Effector memory CD8-positive, alpha-beta T cell (primary cell): ENCODE data around the gene SETD7.
"Not testable (repeated sequence)": the region's sequence is repeated elsewhere in the genome, so short reads cannot be mapped to it uniquely, and the experiment has no call there.

ENCODE experiments used
- ATAC-seq: fragments of 150-1000 bp; cut with Tn5 transposase; replicated peaks from 2 replicates; pipeline ENCODE4 v1.10.0; 2021; ENCODE audit warnings: mild to moderate bottlenecking, moderate library complexity
- DNase-seq, 3 experiments: peaks; one replicate each; pipeline ENCODE4 v3.0.0; 2021
- H3K27ac Mint-ChIP-seq, 2 donors: one replicate each; pipeline ENCODE4 v1.8.0; 2022; ENCODE audit warnings: mild to moderate bottlenecking in 2 of 2, mixed read lengths in 2 of 2, moderate library complexity in 2 of 2
- H3K27me3 Mint-ChIP-seq, 2 donors: one replicate each; pipeline ENCODE4 v1.8.0; 2022; ENCODE audit warnings: mixed read lengths in 2 of 2
- H3K36me3 Mint-ChIP-seq: one replicate; pipeline ENCODE4 v1.8.0; 2022; ENCODE audit warnings: mild to moderate bottlenecking, moderate library complexity, mixed read lengths; ENCODE audit not compliant: insufficient read depth
- H3K4me1 Mint-ChIP-seq, 2 donors: one replicate each; pipeline ENCODE4 v1.8.0; 2022; ENCODE audit warnings: low read depth in 2 of 2, mixed read lengths in 2 of 2
- H3K4me3 Mint-ChIP-seq, 2 donors: one replicate each; pipeline ENCODE4 v1.8.0; 2022; ENCODE audit warnings: mild to moderate bottlenecking in 2 of 2, mixed read lengths in 2 of 2, moderate library complexity in 2 of 2
- H3K9me3 Mint-ChIP-seq, 2 donors: one replicate each; pipeline ENCODE4 v1.8.0; 2022; ENCODE audit warnings: mixed read lengths in 2 of 2

Gene SETD7

DNA sequence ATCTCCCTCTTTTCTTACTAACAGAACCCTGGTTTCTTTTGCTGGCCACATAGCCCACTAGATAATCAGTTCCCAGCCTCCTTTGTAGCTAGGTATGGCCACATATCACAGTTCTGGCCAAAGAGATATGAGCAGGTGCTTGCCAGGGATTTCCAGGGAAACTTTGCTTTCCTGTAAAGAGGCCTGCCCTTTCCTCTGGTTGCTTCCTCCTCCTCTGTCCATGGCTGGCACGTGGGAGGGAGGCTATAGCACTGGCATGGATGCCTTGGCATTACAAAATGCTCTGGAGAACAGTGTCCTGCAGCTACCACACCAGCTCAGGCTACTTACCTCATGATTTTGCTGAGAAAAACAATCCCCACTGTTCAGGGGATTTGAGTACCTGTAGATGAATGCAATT, 74.6 kb downstream of the SETD7 start:
- Mint-ChIP-seq H3K9me3 (no peaks in the 10 kb centered on the region), H3K36me3 (peaks cover 13% of the 10 kb centered on the region), H3K4me3 (no peak overlapping the region), H3K4me1 (no peaks in the 10 kb centered on the region), H3K27ac (peak overlapping the region in 1 of 2 donors; percentile 46), H3K27me3 (no peaks in the 10 kb centered on the region)
- DNase-seq = no peak
- no peak for ATAC-seq

DNA sequence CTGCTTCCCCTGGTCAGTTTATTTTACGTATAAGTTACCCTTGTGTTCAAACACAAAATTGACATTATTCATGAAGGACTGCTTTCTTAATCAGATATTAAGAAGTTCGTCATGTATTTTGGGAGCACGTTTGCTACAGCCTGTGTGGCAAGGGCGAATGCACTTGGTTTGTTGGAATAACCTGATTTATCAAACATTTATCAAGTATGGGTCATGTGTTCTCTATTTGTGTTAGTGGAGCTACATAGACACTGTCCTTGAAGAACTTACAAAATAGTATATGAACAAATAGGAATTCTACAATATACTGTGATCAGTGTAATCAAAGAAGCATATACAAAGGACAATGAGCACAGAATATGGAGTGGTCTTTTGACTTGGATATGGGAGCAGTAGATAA, 79.7 kb downstream of the SETD7 start:
- Mint-ChIP-seq H3K27me3 (no peaks in the 10 kb centered on the region), H3K9me3 (no peaks in the 10 kb centered on the region), H3K27ac (no peak overlapping the region), H3K36me3 (peaks cover 28% of the 10 kb centered on the region), H3K4me1 (peaks cover 0 to 4% of the 10 kb centered on the region in 2 donors), H3K4me3 (no peak overlapping the region)
- no peak for ATAC-seq
- DNase-seq = no peak

DNA sequence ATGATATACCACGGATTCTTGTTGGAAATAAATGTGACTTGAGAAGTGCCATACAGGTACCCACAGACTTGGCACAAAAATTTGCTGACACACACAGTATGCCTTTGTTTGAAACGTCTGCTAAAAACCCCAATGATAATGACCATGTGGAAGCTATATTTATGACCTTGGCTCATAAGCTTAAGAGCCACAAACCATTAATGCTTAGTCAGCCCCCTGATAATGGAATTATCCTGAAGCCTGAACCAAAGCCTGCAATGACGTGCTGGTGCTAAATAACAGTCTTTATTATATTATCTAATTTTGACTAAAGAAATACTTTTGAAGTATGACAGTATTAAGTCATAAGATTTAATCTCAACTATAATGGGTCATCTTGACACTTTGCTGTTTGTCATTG, 83.2 kb downstream of the SETD7 start:
- ATAC-seq (no peak), DNase-seq (no peak)
- no peak overlapping the region for H3K4me3 Mint-ChIP-seq
- H3K36me3 Mint-ChIP-seq = peaks cover 24% of the 10 kb centered on the region
- no peaks in the 10 kb centered on the region for H3K27me3 Mint-ChIP-seq
- H3K27ac Mint-ChIP-seq = no peak overlapping the region
- H3K9me3 Mint-ChIP-seq = peaks cover 7% of the 10 kb centered on the region in 2 donors
- H3K4me1 Mint-ChIP-seq = peaks cover 18 to 31% of the 10 kb centered on the region in 2 donors

DNA sequence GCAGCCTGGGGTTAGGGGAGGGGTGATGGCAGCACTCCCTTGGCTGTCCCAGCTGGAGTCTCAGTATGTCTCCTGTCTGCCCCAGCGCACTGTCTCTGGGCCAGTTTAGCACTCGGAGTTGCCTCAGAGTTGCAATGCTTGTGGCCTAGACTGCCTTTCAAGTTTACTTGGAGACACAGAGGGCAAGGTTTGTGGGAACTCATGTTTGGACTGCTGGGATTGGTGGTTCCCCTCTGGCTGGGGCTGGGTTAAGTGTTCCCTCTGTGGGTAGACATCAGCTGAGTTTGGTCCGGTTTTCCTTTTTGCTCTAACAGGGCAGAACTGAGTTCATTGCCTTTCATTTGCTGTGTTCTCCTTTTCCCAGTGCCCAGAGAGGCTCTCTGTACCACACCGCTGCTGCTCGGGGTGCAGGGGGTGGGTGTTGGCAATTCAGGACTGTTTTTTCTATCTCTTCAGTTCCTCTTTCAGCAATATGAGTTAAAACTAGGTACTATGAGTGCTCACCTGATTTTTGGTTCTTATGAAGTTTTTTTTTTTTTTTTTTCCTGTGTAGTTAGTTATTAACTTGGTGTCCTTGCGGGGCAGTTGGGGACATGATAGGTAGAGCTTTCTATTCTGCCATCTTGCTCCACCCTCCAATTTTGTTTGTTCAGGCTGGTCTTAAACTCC, 84.9 kb downstream of the SETD7 start:
- Mint-ChIP-seq H3K36me3 (peaks cover 24% of the 10 kb centered on the region), H3K27me3 (no peaks in the 10 kb centered on the region), H3K4me1 (peaks cover 18 to 32% of the 10 kb centered on the region in 2 donors), H3K9me3 (peaks cover 7% of the 10 kb centered on the region in 2 donors), H3K4me3 (no peak overlapping the region), H3K27ac (peak overlapping the region; percentile 38 to 65)
- ATAC-seq (no peak), DNase-seq (no peak)

- no peak overlapping the region for H3K4me3 Mint-ChIP-seq
- no peaks in the 10 kb centered on the region for H3K27me3 Mint-ChIP-seq
- peaks cover 7% of the 10 kb centered on the region in 2 donors for H3K9me3 Mint-ChIP-seq
- ATAC-seq (no peak), DNase-seq (no peak)
- H3K36me3 Mint-ChIP-seq = peaks cover 30% of the 10 kb centered on the region
- H3K4me1 Mint-ChIP-seq = peaks cover 18 to 32% of the 10 kb centered on the region in 2 donors
- H3K27ac Mint-ChIP-seq = peak overlapping the region in 1 of 2 donors; percentile 65
Observed at GRCh38 chr4:139470295-139470694, 85.7 kb downstream of the SETD7 start.

DNA sequence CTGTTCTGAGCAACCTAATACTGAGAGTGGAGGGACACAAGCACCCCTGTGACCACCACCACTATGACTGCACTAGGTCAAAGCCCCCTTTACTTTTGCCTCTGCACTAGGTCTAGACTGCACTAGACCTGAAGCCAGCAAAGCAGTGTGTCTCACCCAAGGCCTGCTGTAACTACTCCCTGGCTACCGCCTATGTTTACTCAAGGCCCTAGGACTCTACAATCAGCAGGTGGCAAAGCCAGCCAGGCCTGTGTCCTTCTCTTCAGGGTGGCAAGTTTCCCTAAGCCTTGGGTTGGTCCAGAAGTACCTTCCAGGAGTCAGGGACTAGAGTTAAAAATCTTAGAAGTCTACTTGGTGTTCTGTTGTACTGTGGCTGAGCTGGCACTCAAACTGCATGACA, 86.2 kb downstream of the SETD7 start:
- Mint-ChIP-seq H3K9me3 (peaks cover 7% of the 10 kb centered on the region in 2 donors), H3K36me3 (peaks cover 31% of the 10 kb centered on the region), H3K4me3 (no peak overlapping the region), H3K27me3 (no peaks in the 10 kb centered on the region), H3K27ac (peak overlapping the region; percentile 54 to 65), H3K4me1 (peaks cover 18 to 32% of the 10 kb centered on the region in 2 donors)
- no peak for ATAC-seq
- DNase-seq = no peak

DNA sequence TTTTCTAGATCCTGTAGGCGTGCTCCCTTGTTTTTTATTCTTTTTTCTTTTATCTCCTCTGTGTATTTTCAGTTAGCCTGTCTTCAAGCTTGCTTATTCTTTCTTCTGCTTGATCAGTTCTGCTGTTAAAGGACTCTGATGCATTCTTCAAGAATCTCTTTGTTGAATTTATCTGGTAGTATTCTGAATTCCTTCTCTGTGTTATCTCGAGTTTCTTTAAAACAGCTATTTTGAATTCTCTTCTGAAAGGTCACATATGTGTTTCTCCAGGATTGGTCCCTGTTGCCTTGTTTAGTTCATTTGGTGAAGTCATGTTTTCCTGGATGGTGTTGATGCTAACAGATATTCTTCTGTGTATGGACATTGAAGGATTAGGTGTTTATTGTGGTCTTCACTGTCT, 86.8 kb downstream of the SETD7 start:
- no peak overlapping the region for H3K4me3 Mint-ChIP-seq
- H3K27ac Mint-ChIP-seq = no peak overlapping the region
- DNase-seq (no peak), ATAC-seq (no peak)
- H3K4me1 Mint-ChIP-seq = peaks cover 18 to 32% of the 10 kb centered on the region in 2 donors
- H3K9me3 Mint-ChIP-seq = peaks cover 7% of the 10 kb centered on the region in 2 donors
- H3K36me3 Mint-ChIP-seq = peaks cover 29% of the 10 kb centered on the region
- H3K27me3 Mint-ChIP-seq = no peaks in the 10 kb centered on the region

DNA sequence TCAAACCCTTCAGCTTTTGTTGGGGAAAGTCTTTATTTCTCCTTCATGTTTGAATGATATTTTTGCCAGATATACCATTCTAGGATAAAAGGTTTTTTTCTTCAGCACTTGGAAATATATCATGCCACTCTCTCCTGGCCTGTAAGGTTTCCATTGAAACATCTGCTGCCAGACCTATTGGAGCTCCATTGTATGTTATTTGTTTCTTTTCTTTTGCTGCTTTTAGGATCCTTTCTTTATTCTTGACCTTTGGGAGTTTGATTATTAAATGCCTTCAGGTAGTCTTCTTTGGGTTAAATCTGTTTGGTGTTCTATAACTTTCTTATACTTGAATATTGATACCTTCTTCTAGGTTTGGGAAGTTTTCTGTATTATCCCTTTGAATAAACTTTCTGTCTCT, 87.3 kb downstream of the SETD7 start:
- H3K27ac Mint-ChIP-seq, DNase-seq, H3K4me3 Mint-ChIP-seq, H3K27me3 Mint-ChIP-seq, H3K9me3 Mint-ChIP-seq, ATAC-seq: not testable (repeated sequence)
- peaks cover 24% of the 10 kb centered on the region for H3K36me3 Mint-ChIP-seq
- H3K4me1 Mint-ChIP-seq = peaks cover 22 to 32% of the 10 kb centered on the region in 2 donors

- H3K27ac Mint-ChIP-seq = no peak overlapping the region
- no peak for ATAC-seq
- no peak overlapping the region for H3K4me3 Mint-ChIP-seq
- peaks cover 7% of the 10 kb centered on the region in 2 donors for H3K9me3 Mint-ChIP-seq
- H3K36me3 Mint-ChIP-seq = peaks cover 13% of the 10 kb centered on the region
- no peak for DNase-seq
- no peaks in the 10 kb centered on the region for H3K27me3 Mint-ChIP-seq
- H3K4me1 Mint-ChIP-seq = peaks cover 24 to 29% of the 10 kb centered on the region in 2 donors
Observed at GRCh38 chr4:139465922-139466321, 90.1 kb downstream of the SETD7 start.

GRCh38 chr4:139464512-139464911, 91.5 kb downstream of the SETD7 start:
- not testable (repeated sequence) for H3K4me3 Mint-ChIP-seq, H3K9me3 Mint-ChIP-seq
- peaks cover 13% of the 10 kb centered on the region for H3K36me3 Mint-ChIP-seq

DNA sequence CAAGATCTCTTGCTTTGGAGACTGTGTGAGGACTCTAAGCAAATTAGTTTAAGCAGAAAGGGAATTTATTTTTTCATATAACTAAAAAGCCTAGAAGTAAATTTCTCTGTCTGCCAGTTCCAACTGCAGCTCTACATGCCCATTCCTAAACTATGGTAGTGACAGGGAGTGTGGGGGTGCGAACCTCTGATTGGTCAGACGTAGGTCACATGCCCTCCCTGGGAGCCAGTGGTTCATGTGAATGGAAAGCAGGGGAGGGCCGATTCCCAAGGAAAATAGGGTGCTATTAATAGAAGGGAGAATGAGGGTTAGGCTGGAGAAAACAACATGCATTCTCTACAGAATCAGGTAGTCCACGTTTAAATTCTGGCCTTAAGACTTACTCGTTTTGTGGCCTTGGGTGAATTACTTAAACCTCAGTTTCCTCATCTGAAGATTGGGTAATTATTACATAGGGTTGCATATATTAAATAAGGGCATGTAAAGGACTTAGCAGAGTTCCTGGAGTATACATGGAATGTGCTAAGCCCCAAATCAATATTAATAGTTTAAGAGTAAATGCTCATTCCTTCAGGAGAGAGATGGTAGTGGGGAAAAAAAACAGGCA, 94.9 kb downstream of the SETD7 start:
- Mint-ChIP-seq H3K4me1 (peaks cover 26 to 46% of the 10 kb centered on the region in 2 donors), H3K27me3 (no peaks in the 10 kb centered on the region), H3K4me3 (no peak overlapping the region), H3K36me3 (peaks cover 16% of the 10 kb centered on the region), H3K9me3 (no peaks in the 10 kb centered on the region), H3K27ac (peak overlapping the region in 1 of 2 donors; percentile 9)
- DNase-seq (no peak), ATAC-seq (no peak)

More at GRCh38 chr4:139464512-139464911, 91.5 kb downstream of the SETD7 start:
- H3K27me3 Mint-ChIP-seq, H3K27ac Mint-ChIP-seq, ATAC-seq, DNase-seq: not testable (repeated sequence)
- H3K4me1 Mint-ChIP-seq = peaks cover 11 to 29% of the 10 kb centered on the region in 2 donors

DNA sequence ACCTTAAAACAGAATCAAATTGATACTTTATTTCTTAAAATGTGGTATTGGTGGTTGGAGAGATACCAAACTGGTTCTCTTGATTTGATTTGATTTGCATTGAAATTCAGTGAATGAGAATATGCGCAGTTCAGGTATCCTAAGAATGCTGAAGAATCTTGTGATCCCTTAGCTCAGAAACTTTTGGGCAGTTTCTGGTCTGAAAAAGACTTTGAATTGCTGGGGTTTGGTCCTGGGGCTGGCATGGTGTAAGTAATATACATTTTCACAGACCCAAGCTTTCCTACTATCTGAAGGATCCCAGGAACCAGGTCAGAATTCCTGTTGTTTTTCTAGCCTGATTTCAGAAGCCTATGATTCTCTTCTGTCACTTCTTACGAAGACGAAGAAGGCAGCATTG, 95.5 kb downstream of the SETD7 start:
- Mint-ChIP-seq H3K27me3 (no peaks in the 10 kb centered on the region), H3K36me3 (peaks cover 13% of the 10 kb centered on the region), H3K4me3 (no peak overlapping the region), H3K27ac (peak overlapping the region in 1 of 2 donors; percentile 9), H3K9me3 (no peaks in the 10 kb centered on the region), H3K4me1 (peaks cover 29 to 51% of the 10 kb centered on the region in 2 donors)
- no peak for ATAC-seq
- no peak for DNase-seq

DNA sequence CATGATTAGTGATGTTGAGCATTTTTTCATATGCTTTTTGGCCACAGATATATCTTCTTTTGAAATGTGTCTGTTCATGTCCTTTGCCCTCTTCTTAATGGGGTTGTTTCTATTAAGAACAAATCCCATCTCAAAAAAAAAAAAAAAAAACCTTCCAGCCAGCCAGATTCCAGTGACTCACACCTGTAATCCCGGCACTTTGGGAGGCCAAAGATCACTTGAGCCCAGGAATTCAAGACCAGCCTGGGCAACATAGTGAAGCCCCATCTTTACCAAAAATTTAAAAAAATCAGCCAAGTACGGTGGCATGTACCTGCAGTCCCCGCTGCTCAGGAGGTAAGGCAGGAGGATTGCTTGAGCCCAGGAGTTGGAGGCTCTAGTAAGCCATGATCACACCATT, 97.0 kb downstream of the SETD7 start:
- H3K27me3 Mint-ChIP-seq = no peaks in the 10 kb centered on the region
- peak overlapping the region in 1 of 2 donors; percentile 63 for H3K27ac Mint-ChIP-seq
- H3K4me3 Mint-ChIP-seq = no peak overlapping the region
- peaks cover 16% of the 10 kb centered on the region for H3K36me3 Mint-ChIP-seq
- H3K9me3 Mint-ChIP-seq = no peaks in the 10 kb centered on the region
- DNase-seq (no peak), ATAC-seq (no peak)
- peaks cover 43 to 66% of the 10 kb centered on the region in 2 donors for H3K4me1 Mint-ChIP-seq

GRCh38 chr4:139458543-139458942, 97.5 kb downstream of the SETD7 start:
- DNase-seq (no peak), ATAC-seq (no peak)
- peaks cover 39 to 67% of the 10 kb centered on the region in 2 donors for H3K4me1 Mint-ChIP-seq
- no peaks in the 10 kb centered on the region for H3K9me3 Mint-ChIP-seq
- no peaks in the 10 kb centered on the region for H3K27me3 Mint-ChIP-seq
- peak overlapping the region in 1 of 2 donors; percentile 63 for H3K27ac Mint-ChIP-seq
- H3K4me3 Mint-ChIP-seq = peak overlapping the region in 1 of 2 donors; percentile 11
- H3K36me3 Mint-ChIP-seq = peaks cover 21% of the 10 kb centered on the region
